K562 (cell line): ENCODE data around the gene SELENOO. TPM values are rescaled to one million over a fixed set of nuclear protein-coding genes. Genes with fewer than 3 reads are reported as not detected.

Experiments
- ATAC-seq: fragments of 200-7000 bp; cut with Tn5 transposase; 3 replicates; pipeline ENCODE4 v1.9.1; 2020; ENCODE audit warnings: moderate library complexity
- BruUV-seq: library from RNA; stranded (reverse); fragments of 400-500 nt; replicated peaks from 2 replicates; lab custom pipeline; 2021; lab: Mats Ljungman, UMichigan
- CTCF ChIA-PET: fragments of 300-600 bp; formaldehyde crosslinking; extraction: SDS; loops from one replicate; lab custom pipeline; 2021; ENCODE audit warnings: low intra/inter-chr PET ratio; lab: Yijun Ruan, JAX
- POLR2A ChIA-PET: fragments of 300-600, 350-650 bp; sonication (Branson Sonifier 250); formaldehyde crosslinking; extraction: SDS; loops from one replicate; lab custom pipeline; 2021; ENCODE audit warnings: antibody characterized with exemption, inconsistent platforms; lab: Yijun Ruan, JAX
- DNase-seq, 4 experiments: peaks; one replicate each; pipeline versions ENCODE4 v3.0.0 to v3.0.0-alpha.2; 2011 to 2018; ENCODE audit warnings: low spot score in 3 of 4, mixed read lengths in 3 of 4; ENCODE audit errors: extremely low read depth in 1 of 4
- FAIRE-seq: peaks from 2 replicates; lab custom pipeline; 2011; peaks lifted over from hg19 to GRCh38; lab: Jason Lieb, UNC
- H2AFZ ChIP-seq: 2 replicates; pipeline ENCODE4 v1.6.0; 2011; ENCODE audit warnings: low read depth, low read length, control low read depth, inconsistent platforms
- H3K27ac ChIP-seq: fragments of 200-600 bp; 3 replicates; pipeline ENCODE4 v1.8.0; 2011; ENCODE audit warnings: low read depth, mild to moderate bottlenecking, control low read depth, inconsistent platforms, low read length, moderate library complexity, mixed read lengths; ENCODE audit errors: extremely low read depth
- H3K27me3 ChIP-seq, 2 experiments: fragments of 300-600 bp in 1 of 2; 2 replicates in 1 of 2; 3 replicates in 1 of 2; pipeline versions ENCODE4 v1.6.0 to v1.8.0; 2011; ENCODE audit warnings: inconsistent platforms in 2 of 2, low read length in 2 of 2, mild to moderate bottlenecking in 1 of 2, mixed read lengths in 1 of 2, moderate library complexity in 1 of 2; ENCODE audit not compliant: control insufficient read depth in 2 of 2, insufficient read depth in 2 of 2
- H3K36me3 ChIP-seq: fragments of 300-600 bp; 3 replicates; pipeline ENCODE4 v1.8.0; 2011; ENCODE audit warnings: mild to moderate bottlenecking, low read length, inconsistent platforms; ENCODE audit not compliant: control insufficient read depth, insufficient read depth
- H3K4me1 ChIP-seq, 2 experiments: fragments of 200-600 bp in 1 of 2; replicated peaks in 1 of 2; 2 replicates in 1 of 2; 3 replicates in 1 of 2; pipeline versions ENCODE4 v1.5.1 to v1.8.0; 2011; ENCODE audit warnings: inconsistent platforms in 2 of 2, low read length in 2 of 2, mild to moderate bottlenecking in 1 of 2, mixed read lengths in 1 of 2, moderate library complexity in 1 of 2; ENCODE audit not compliant: control insufficient read depth in 2 of 2, insufficient read depth in 2 of 2
- H3K4me2 ChIP-seq: 2 replicates; pipeline ENCODE4 v1.6.1; 2011; ENCODE audit warnings: low read length, control low read depth, inconsistent platforms, mixed read lengths; ENCODE audit not compliant: insufficient read depth
- H3K4me3 ChIP-seq: fragments of 200-600 bp; sonication (generic), shearing (Covaris generic); 2 replicates; pipeline ENCODE4 v1.5.1; 2016; ENCODE audit warnings: control low read depth, inconsistent platforms
- H3K79me2 ChIP-seq: fragments of 200-600 bp; 3 replicates; pipeline ENCODE4 v1.8.0; 2011; ENCODE audit warnings: low read length, inconsistent platforms; ENCODE audit not compliant: control insufficient read depth, insufficient read depth
- H3K9ac ChIP-seq, 2 experiments: 2 replicates each; pipeline versions ENCODE4 v1.6.0 to v1.6.1; 2011; ENCODE audit warnings: low read depth in 2 of 2, low read length in 2 of 2, control low read depth in 1 of 2, inconsistent platforms in 1 of 2, mild to moderate bottlenecking in 1 of 2, mixed read lengths in 1 of 2; ENCODE audit not compliant: insufficient read depth in 1 of 2
- H3K9me1 ChIP-seq: one replicate; pipeline ENCODE4 v1.6.0; 2011; ENCODE audit warnings: inconsistent platforms, mild to moderate bottlenecking, low read length, moderate library complexity; ENCODE audit not compliant: control insufficient read depth, insufficient read depth
- H3K9me3 ChIP-seq: replicated peaks from 2 replicates; pipeline ENCODE4 v1.5.1; 2011; ENCODE audit warnings: low read depth, low read length, inconsistent platforms; ENCODE audit not compliant: control insufficient read depth, insufficient read depth
- H4K20me1 ChIP-seq: replicated peaks from 2 replicates; pipeline ENCODE4 v1.6.1; 2011; ENCODE audit warnings: low read length, inconsistent platforms, mixed read lengths; ENCODE audit not compliant: control insufficient read depth, insufficient read depth
- COPS2 ChIP-seq: fragments of 450-650 bp; conservative IDR thresholded peaks from 2 replicates; pipeline ENCODE4 v1.6.1; 2016; ENCODE audit warnings: mild to moderate bottlenecking, moderate library complexity
- NFIC ChIP-seq: fragments of 450-650 bp; IDR thresholded peaks from 2 replicates; pipeline ENCODE4 v1.6.1; 2017; ENCODE audit warnings: mild to moderate bottlenecking, inconsistent platforms
- NR2C2 ChIP-seq, 2 experiments: fragments of 200-800 bp in 1 of 2; sonication (Bioruptor generic) in 1 of 2; sonication (generic) in 1 of 2; formaldehyde crosslinking in 1 of 2; IDR thresholded peaks; 2 replicates each; pipeline versions ENCODE4 v1.6.1 to v1.8.0; 2016 to 2022; ENCODE audit warnings: mild to moderate bottlenecking in 1 of 2, missing compliant biosample characterization in 1 of 2, missing genetic modification characterization in 1 of 2, missing genetic modification reagents in 1 of 2
- PRDM10 ChIP-seq: fragments of 450-650 bp; IDR thresholded peaks from 2 replicates; pipeline ENCODE4 v1.6.1; 2018; ENCODE audit not compliant: partially characterized antibody
- ZFP36 ChIP-seq: fragments of 150-350 bp; IDR thresholded peaks from 2 replicates; pipeline ENCODE4 v1.6.1; 2018; ENCODE audit warnings: low read length, low read depth; ENCODE audit not compliant: partially characterized antibody
- ZNF133 ChIP-seq: fragments of 250-450 bp; sonication (Bioruptor Pico); IDR thresholded peaks from 2 replicates; pipeline ENCODE4 v1.4.0; 2020; ENCODE audit warnings: mild to moderate bottlenecking
- WGBS: fragments of 100-300 bp; shearing (Covaris generic); methylation state at CpG from one replicate; pipeline ENCODE4 v1.1.6; 2016; ENCODE audit warnings: low coverage, mixed read lengths; ENCODE audit not compliant: insufficient coverage; ENCODE audit errors: missing lambda C conversion rate; 5-methylcytosine and 5-hydroxymethylcytosine counted together
- in situ Hi-C: fragments of 300-500 bp; cut with MboI; formaldehyde crosslinking; loops from 4 replicates; pipeline ENCODE4 v1.15.0; 2018; ENCODE audit warnings: inconsistent platforms, mixed read lengths
- intact Hi-C: fragments of 100-400 bp; cut with micrococcal nuclease; formaldehyde crosslinking; loops from 2 replicates; pipeline ENCODE4 v1.14.2; 2022
- polyA plus RNA-seq, 8 experiments: library from polyadenylated mRNA; depleted of rRNA in 4 of 8; stranded (reverse) in 5 of 8; unstranded in 3 of 8; fragments of >200 nt; fragmentation: Nextera tagmentation in 2 of 8; fragmentation: Illumina TruSeq in 1 of 8; extraction: Ambion mirVana in 2 of 8; extraction: Trizol in 1 of 8; gene quantifications; 2 replicates each; pipeline versions ENCODE4 v1.2.1 to v1.2.3, GENCODE V29; 2011 to 2014; ENCODE audit warnings: inconsistent platforms in 1 of 8, missing spikeins in 1 of 8
- total RNA-seq, 7 experiments: library from RNA; depleted of rRNA in 6 of 7; stranded (reverse); fragments of >200 nt in 6 of 7; fragmentation: Illumina TruSeq in 2 of 7; extraction: Trizol in 2 of 7; gene quantifications; 2 replicates each; pipeline versions ENCODE4 v1.2.1 to v1.2.3, GENCODE V29; 2011 to 2021; ENCODE audit warnings: low replicate concordance in 1 of 7

SELENOO gene
- total and polyA plus RNA-seq, 9 of the 15 experiments (the other 6 are each of a cell fraction or from before 2014, with no cell fraction given) = 0.37 to 24.9 (median 8.3) TPM

DNA sequence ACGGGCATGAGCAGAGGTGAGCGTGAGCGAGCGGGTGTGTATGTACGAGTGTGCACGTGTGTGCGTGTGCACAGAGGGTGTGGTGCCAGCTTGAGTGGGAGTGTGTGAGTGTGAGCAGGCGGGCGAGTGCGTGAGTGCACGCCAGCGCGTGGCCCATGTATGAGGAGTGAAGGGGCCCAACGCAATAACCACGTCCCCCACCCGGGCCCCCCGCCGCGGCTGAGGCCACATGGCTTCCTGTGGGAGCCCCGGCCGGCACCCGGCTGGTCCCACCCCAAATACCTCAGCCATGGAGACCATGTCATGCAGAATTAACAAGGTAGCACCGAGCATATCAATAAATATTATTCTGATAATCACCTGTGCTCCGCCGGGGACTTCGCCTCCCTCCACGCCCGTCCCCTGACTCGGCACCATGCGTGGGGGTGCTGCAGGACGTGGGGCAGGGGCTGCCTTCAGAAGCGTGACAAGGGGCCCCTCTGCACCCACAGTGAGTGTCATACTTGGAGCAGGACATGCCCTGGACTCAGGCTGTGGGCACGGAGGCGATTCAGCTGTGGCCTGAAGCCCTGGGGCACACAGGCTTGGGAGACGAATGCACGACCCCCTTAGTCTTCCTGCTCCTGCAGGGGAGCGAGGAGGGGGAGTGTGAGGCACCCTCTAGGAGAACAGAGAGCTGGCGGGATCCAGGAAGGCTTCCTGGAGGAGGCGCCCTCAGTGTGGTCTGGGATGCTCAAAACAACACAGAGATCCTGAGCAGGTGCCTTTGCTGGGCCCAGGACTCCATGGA lies 20.7 kb upstream of the SELENOO start:
- no peak for TF ChIP-seq NFIC
- TF ChIP-seq ZFP36 = peak; percentile 92
- peak; percentile 31; the same call in 1 of the 2 replicates for TF ChIP-seq NR2C2 (CRISPR knock-in tag; IDR thresholded peaks at IDR 0.05)
- no peak for TF ChIP-seq NR2C2 (tag; IDR thresholded peaks at IDR 0.05)
- TF ChIP-seq COPS2 = no peak
- no peak for TF ChIP-seq PRDM10
- TF ChIP-seq ZNF133 = no peak
- FAIRE-seq = no peak
- no peaks in the 10 kb centered on the region for H3K79me2 ChIP-seq
- DNase-seq = no peak
- BruUV-seq = no TSS peak
- no peak for ATAC-seq
- H4K20me1 ChIP-seq = no peaks in the 10 kb centered on the region
- in situ Hi-C loops (no loop called here), intact Hi-C loops (no loop called here)
- H3K36me3 ChIP-seq = no peaks in the 10 kb centered on the region
- no peaks in the 10 kb centered on the region for H3K27me3 ChIP-seq
- WGBS = 84% methylated on average over 20 of the region's 39 CpGs
- H3K27ac ChIP-seq = no peak overlapping the region
- no peak overlapping the region for H3K4me2 ChIP-seq
- H3K4me3 ChIP-seq = no peak overlapping the region
- H2AFZ ChIP-seq = no peak overlapping the region
- POLR2A ChIA-PET = no interaction called here
- peak overlapping the region in 1 of 2 experiments; percentile 13; a peak in 1 of 4 replicates for H3K9ac ChIP-seq
- CTCF ChIA-PET = no interaction called here
- H3K4me1 ChIP-seq = peaks cover 0 to 59% of the 10 kb centered on the region in 2 experiments; a peak in 2 of 5 replicates
- H3K9me1 ChIP-seq = no peaks in the 10 kb centered on the region
- no peaks in the 10 kb centered on the region for H3K9me3 ChIP-seq
